ENCODE measurements around the gene SENP3. TPM values are rescaled to one million over a fixed set of nuclear protein-coding genes. Genes with fewer than 3 reads are reported as not detected.

SENP3 gene
- total RNA-seq, 2 donors from 2014 or later: 71.5 to 82.3 TPM

DNA sequence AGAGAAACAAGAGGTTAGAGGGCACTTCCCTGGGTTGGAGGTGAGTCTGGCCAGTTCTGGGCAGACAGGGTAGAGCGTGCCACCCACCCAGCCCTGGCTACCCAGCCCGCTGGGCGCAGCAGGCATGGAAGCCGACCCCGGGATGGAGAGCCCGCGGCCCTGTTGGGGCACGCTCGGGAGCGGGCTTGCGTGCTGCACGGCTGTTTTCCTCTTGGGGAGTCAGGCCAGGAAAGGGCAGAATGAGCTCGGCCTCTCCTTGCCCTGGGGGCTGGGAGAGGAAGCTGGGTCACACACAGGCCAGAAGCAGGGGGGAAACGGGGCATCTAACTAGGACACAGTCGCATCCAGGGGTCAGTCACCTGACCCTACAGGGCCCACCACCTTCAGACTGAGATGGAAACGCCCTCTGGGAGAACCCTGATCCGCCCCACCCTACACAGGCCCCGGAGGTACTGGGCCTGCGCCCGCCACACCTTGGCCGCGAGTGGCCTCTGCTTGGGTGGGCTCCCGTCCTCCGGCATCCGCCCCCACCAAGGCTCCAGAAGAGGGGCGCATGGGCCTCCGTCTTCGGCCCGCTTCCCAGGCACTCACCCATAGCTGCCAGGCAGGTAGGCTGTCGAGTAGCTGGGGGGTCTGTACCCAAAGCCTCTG, 27.0 kb downstream of the SENP3 start:
- H3K27ac ChIP-seq (ENCODE audit: low read depth, low read length): no peak overlapping the region
- DNase-seq: peak; percentile 74
- H3K4me1 Mint-ChIP-seq: peaks cover 24% of the 10 kb centered on the region
- H3K4me1 ChIP-seq (ENCODE audit: control insufficient read depth, insufficient read depth, low read length): peaks cover 12% of the 10 kb centered on the region
- 88 to 92% methylated on average over 8 to 30 of the region's 30 CpGs for WGBS, 2 experiments (ENCODE audit: insufficient coverage in 1 of 2, insufficient read length in 1 of 2)
- H3K27me3 Mint-ChIP-seq (ENCODE audit: insufficient read depth): no peaks in the 10 kb centered on the region
- H3K36me3 ChIP-seq (ENCODE audit: control insufficient read depth, insufficient read depth, low read length): peaks cover 66% of the 10 kb centered on the region
- H3K9ac ChIP-seq (ENCODE audit: extremely low read depth, low read length, poor library complexity, severe bottlenecking): no peak overlapping the region
- no peaks in the 10 kb centered on the region for H3K27me3 ChIP-seq (ENCODE audit: control insufficient read depth, insufficient read depth, low read length, poor library complexity, severe bottlenecking)
- TF ChIP-seq, protein P1, sequence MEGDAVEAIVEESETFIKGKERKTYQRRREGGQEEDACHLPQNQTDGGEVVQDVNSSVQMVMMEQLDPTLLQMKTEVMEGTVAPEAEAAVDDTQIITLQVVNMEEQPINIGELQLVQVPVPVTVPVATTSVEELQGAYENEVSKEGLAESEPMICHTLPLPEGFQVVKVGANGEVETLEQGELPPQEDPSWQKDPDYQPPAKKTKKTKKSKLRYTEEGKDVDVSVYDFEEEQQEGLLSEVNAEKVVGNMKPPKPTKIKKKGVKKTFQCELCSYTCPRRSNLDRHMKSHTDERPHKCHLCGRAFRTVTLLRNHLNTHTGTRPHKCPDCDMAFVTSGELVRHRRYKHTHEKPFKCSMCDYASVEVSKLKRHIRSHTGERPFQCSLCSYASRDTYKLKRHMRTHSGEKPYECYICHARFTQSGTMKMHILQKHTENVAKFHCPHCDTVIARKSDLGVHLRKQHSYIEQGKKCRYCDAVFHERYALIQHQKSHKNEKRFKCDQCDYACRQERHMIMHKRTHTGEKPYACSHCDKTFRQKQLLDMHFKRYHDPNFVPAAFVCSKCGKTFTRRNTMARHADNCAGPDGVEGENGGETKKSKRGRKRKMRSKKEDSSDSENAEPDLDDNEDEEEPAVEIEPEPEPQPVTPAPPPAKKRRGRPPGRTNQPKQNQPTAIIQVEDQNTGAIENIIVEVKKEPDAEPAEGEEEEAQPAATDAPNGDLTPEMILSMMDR (conservative IDR thresholded peaks at IDR 0.05): no peak
- H3K9me3 Mint-ChIP-seq: no peaks in the 10 kb centered on the region
- peak overlapping the region; percentile 45 for H3K4me3 ChIP-seq (ENCODE audit: low read length)
- peaks cover 41% of the 10 kb centered on the region for H3K36me3 Mint-ChIP-seq (ENCODE audit: low read depth)
- peak overlapping the region; percentile 53 for H3K4me3 Mint-ChIP-seq
- H3K27ac Mint-ChIP-seq: no peak overlapping the region
- no peaks in the 10 kb centered on the region for H3K9me3 ChIP-seq (ENCODE audit: control insufficient read depth, low read length)

DNA sequence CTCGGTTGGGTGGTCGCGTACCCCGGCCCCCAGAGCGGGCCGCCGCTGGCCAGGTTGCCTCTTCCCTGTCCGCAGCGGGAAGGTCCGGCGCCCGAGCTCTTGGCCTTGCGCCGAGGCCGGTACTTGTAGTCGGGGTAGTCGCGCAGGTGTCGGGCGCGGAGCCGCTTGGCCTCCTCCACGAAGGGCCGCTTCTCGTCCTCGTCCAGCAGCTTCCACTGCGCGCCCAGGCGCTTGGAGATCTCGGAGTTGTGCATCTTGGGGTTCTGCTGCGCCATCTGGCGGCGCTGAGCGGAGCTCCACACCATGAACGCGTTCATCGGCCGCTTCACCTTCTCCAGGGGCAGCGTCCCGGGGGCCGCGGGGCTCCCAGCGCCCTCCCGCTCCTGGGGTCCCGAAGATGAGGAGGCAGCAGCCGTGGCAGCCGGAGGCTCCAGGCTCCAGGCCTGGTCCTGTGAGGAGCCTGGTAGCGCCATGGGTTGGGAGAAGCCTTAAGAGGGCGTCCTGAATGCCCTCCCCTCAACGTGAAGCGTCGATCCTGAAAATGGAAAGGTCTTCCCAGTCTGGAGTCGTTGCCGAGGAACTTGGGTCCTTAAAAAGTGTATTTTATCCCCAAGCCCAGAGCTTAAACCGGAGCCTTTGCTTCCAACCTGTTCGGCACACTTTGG, 27.6 kb downstream of the SENP3 start:
- DNase-seq: peak; percentile 97
- H3K36me3 ChIP-seq (ENCODE audit: control insufficient read depth, insufficient read depth, low read length): peaks cover 72% of the 10 kb centered on the region
- 49 to 68% methylated on average over 32 to 56 of the region's 56 CpGs for WGBS, 2 experiments (ENCODE audit: insufficient coverage in 1 of 2, insufficient read length in 1 of 2)
- H3K4me3 Mint-ChIP-seq: peak overlapping the region; percentile 53
- no peak overlapping the region for H3K27ac ChIP-seq (ENCODE audit: low read depth, low read length)
- TF ChIP-seq, protein P1 (conservative IDR thresholded peaks at IDR 0.05): peak; percentile 95
- peak overlapping the region; percentile 45 for H3K4me3 ChIP-seq (ENCODE audit: low read length)
- H3K36me3 Mint-ChIP-seq (ENCODE audit: low read depth): peaks cover 48% of the 10 kb centered on the region
- H3K9ac ChIP-seq (ENCODE audit: extremely low read depth, low read length, poor library complexity, severe bottlenecking): peak overlapping the region; percentile 3
- H3K4me1 ChIP-seq (ENCODE audit: control insufficient read depth, insufficient read depth, low read length): peaks cover 12% of the 10 kb centered on the region
- no peaks in the 10 kb centered on the region for H3K27me3 ChIP-seq (ENCODE audit: control insufficient read depth, insufficient read depth, low read length, poor library complexity, severe bottlenecking)
- no peaks in the 10 kb centered on the region for H3K9me3 ChIP-seq (ENCODE audit: control insufficient read depth, low read length)
- H3K9me3 Mint-ChIP-seq: no peaks in the 10 kb centered on the region
- peak overlapping the region; percentile 80 for H3K27ac Mint-ChIP-seq
- peaks cover 23% of the 10 kb centered on the region for H3K4me1 Mint-ChIP-seq
- no peaks in the 10 kb centered on the region for H3K27me3 Mint-ChIP-seq (ENCODE audit: insufficient read depth)

DNA sequence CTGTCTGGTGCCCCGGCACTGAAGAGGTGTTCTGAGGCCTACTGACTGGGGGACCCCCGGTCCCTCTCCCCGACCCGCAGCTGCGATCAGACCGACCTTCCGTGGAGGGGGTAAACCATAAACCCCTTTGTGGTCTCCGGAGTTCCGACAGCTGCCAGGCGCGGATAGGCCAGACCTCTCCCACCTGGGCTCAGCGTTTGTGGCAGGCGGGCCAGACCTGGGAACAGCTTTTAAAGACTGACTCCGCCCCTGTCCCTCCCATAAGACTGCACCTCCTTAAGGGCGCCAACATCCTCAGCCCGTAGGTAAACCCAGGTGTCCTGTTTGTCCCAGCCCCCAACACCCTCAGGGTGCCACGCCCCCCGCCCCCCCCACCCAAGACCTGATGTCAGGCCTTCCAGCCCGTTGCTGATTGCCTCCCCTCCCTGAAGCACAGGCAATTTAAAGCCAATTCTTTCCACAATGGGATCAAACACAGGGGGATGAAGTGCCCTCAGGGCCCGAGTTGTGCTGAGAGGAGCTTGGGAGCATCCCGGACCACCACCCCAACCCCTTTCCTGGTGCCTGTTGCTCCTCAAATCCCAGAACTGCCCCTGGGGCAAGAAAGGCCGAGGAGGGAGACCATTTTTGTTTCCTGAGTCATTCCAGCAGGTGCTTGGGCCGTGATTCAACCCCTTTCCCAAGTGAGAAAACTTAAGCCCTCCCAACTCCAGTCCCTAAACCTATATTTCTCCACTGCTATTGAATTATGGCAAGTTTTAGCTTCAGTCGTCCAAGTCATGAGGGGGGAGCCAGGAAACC, 28.4 kb downstream of the SENP3 start, which contains the start of gene SOX15:
Gene SOX15, minus strand, starts transcription at position 204 of the 801 bp plus-strand sequence. CDS start 418 bp downstream, outside the sequence.
- peak within 1 kb of the TSS; percentile 70 for H3K27ac ChIP-seq (ENCODE audit: low read depth, low read length)
- peak within 1 kb of the TSS; percentile 90 for H3K27ac Mint-ChIP-seq
- peak; percentile 91 for DNase-seq
- peak within 1 kb of the TSS; percentile 44 for H3K9ac ChIP-seq (ENCODE audit: extremely low read depth, low read length, poor library complexity, severe bottlenecking)
- TF ChIP-seq, protein P1 (conservative IDR thresholded peaks at IDR 0.05): no peak
- peaks cover 49% of the 10 kb centered on the region for H3K36me3 Mint-ChIP-seq (ENCODE audit: low read depth)
- peaks cover 12% of the 10 kb centered on the region for H3K4me1 ChIP-seq (ENCODE audit: control insufficient read depth, insufficient read depth, low read length)
- H3K9me3 ChIP-seq (ENCODE audit: control insufficient read depth, low read length): no peaks in the 10 kb centered on the region
- no peaks in the 10 kb centered on the region for H3K27me3 ChIP-seq (ENCODE audit: control insufficient read depth, insufficient read depth, low read length, poor library complexity, severe bottlenecking)
- peak within 1 kb of the TSS; percentile 45 for H3K4me3 ChIP-seq (ENCODE audit: low read length)
- H3K36me3 ChIP-seq (ENCODE audit: control insufficient read depth, insufficient read depth, low read length): peaks cover 79% of the 10 kb centered on the region
- H3K4me1 Mint-ChIP-seq: peaks cover 19% of the 10 kb centered on the region
- WGBS, 2 experiments (ENCODE audit: insufficient coverage in 1 of 2, insufficient read length in 1 of 2): 69 to 73% methylated on average over 18 to 24 of the region's 24 CpGs
- H3K27me3 Mint-ChIP-seq (ENCODE audit: insufficient read depth): no peaks in the 10 kb centered on the region
- H3K4me3 Mint-ChIP-seq: peak within 1 kb of the TSS; percentile 53
- H3K9me3 Mint-ChIP-seq: no peaks in the 10 kb centered on the region
